ACHN (cell line): ENCODE results near the gene CTPS2.
A peak's percentile ranks its signal among the peaks of the same experiment; 100 is the strongest.
"Not testable (repeated sequence)": the region's sequence is repeated elsewhere in the genome, so short reads cannot be mapped to it uniquely, and the experiment has no call there.

Experiments used
- DNase-seq: peaks from one replicate; pipeline ENCODE4 v3.0.0-alpha.2; 2015
- in situ Hi-C: cut with HindIII; loops from 2 replicates; pipeline ENCODE4 v1.10.0; 2017; ENCODE audit warnings: low sequenced_read_pairs, low pct_ligation_motif_present, low pct_unique_long_range_greater_than_20kb

CTPS2 gene

GRCh38 chrX:16664074-16664473 lies 48.4 kb downstream of the CTPS2 start:
- in situ Hi-C loops, result no loop called here
- no peak for DNase-seq

- in situ Hi-C loops, result no loop called here
- no peak for DNase-seq
These were observed 50.1 kb downstream of the CTPS2 start for GRCh38 chrX:16662402-16662801.

- DNase-seq, result no peak
- in situ Hi-C loops, result no loop called here
These were observed 51.0 kb downstream of the CTPS2 start for GRCh38 chrX:16661495-16661894.

- no peak for DNase-seq
- in situ Hi-C loops, result no loop called here
These were observed 53.1 kb downstream of the CTPS2 start for GRCh38 chrX:16659321-16659720.

- in situ Hi-C loops, result no loop called here
- DNase-seq, result no peak
These were observed 54.2 kb downstream of the CTPS2 start for GRCh38 chrX:16658284-16658683.

- DNase-seq, result no peak
- in situ Hi-C loops, result no loop called here
These were observed 58.4 kb downstream of the CTPS2 start for GRCh38 chrX:16654093-16654492.

GRCh38 chrX:16653424-16653823 lies 59.0 kb downstream of the CTPS2 start:
- no peak for DNase-seq
- in situ Hi-C loops, result no loop called here

- no peak for DNase-seq
- in situ Hi-C loops, result no loop called here
These were observed 61.0 kb downstream of the CTPS2 start for GRCh38 chrX:16651391-16652024.

GRCh38 chrX:16649858-16650257 lies 62.6 kb downstream of the CTPS2 start, which contains the start of gene S100G:
Gene S100G (plus strand): TSS chrX:16650158. CDS start chrX:16651007, 849 bp downstream.
- no peak for DNase-seq
- in situ Hi-C loops, result no loop called here

- in situ Hi-C loops, result no loop called here
- DNase-seq, result no peak
These were observed 65.9 kb downstream of the CTPS2 start for GRCh38 chrX:16646366-16647138.

GRCh38 chrX:16643176-16643575 lies 69.3 kb downstream of the CTPS2 start:
- no peak for DNase-seq
- in situ Hi-C loops, result no loop called here

- DNase-seq, result no peak
- in situ Hi-C loops, result no loop called here
These were observed 71.6 kb downstream of the CTPS2 start for GRCh38 chrX:16640823-16641222.

- no peak for DNase-seq
- in situ Hi-C loops, result no loop called here
These were observed 72.5 kb downstream of the CTPS2 start for GRCh38 chrX:16639966-16640365.

GRCh38 chrX:16638533-16638932 lies 73.9 kb downstream of the CTPS2 start:
- in situ Hi-C loops, result no loop called here
- DNase-seq, result no peak

- in situ Hi-C loops, result no loop called here
- DNase-seq, result no peak
These were observed 76.9 kb downstream of the CTPS2 start for GRCh38 chrX:16635596-16635995.

GRCh38 chrX:16635040-16635439 lies 77.4 kb downstream of the CTPS2 start:
- no peak for DNase-seq
- in situ Hi-C loops, result no loop called here

GRCh38 chrX:16633754-16634153 lies 78.7 kb downstream of the CTPS2 start:
- in situ Hi-C loops, result no loop called here
- DNase-seq, result no peak

- DNase-seq, result no peak
- in situ Hi-C loops, result no loop called here
These were observed 82.6 kb downstream of the CTPS2 start for GRCh38 chrX:16629909-16630308.

- in situ Hi-C loops, result no loop called here
- peak; percentile 0 for DNase-seq
These were observed 83.4 kb downstream of the CTPS2 start for GRCh38 chrX:16628946-16629595.

- in situ Hi-C loops, result not testable (repeated sequence)
- DNase-seq, result peak; percentile 8
These were observed 84.0 kb downstream of the CTPS2 start for GRCh38 chrX:16628511-16628910.
